Lower leg skin (tissue), 4 donors: Measurements from ENCODE around the gene MCOLN1. TPM values are rescaled to one million over a fixed set of nuclear protein-coding genes. Genes with fewer than 3 reads are reported as not detected.

Experiments
- DNase-seq, 2 donors: peaks; one replicate each; pipeline ENCODE4 v3.0.0-alpha.2; 2019; ENCODE audit warnings: low spot score in 2 of 2
- H3K4me3 ChIP-seq: fragments of 200-600 bp; sonication (generic); 2 replicates; pipeline ENCODE4 v1.5.1; 2017; ENCODE audit warnings: mild to moderate bottlenecking, low read depth; ENCODE audit not compliant: poor library complexity, severe bottlenecking
- POLR2A ChIP-seq, 2 donors: fragments of 450-650 bp; IDR thresholded peaks; one replicate each; pipeline ENCODE4 v1.6.1; 2016 to 2017; ENCODE audit warnings: antibody characterized with exemption in 2 of 2, mild to moderate bottlenecking in 1 of 2, moderate library complexity in 1 of 2
- WGBS, 2 donors: methylation state at CpG; one replicate each; pipeline ENCODE4 v1.1.5; 2018; 5-methylcytosine and 5-hydroxymethylcytosine counted together
- intact Hi-C: fragments of 100-400 bp; cut with DNase I; formaldehyde crosslinking; loops from one replicate; pipeline ENCODE4 v1.15.0; 2023; ENCODE audit warnings: low total_unique reads
- total RNA-seq, 4 donors: library from RNA; depleted of rRNA; stranded (reverse); fragments of >200 nt; gene quantifications; one replicate each; pipeline ENCODE4 v1.1.0, GENCODE V29; 2016
- TF ChIP-seq, protein P1 (sequence below), 3 donors: fragments of 450-650 bp; IDR thresholded peaks; one replicate each; pipeline ENCODE4 v1.5.1; 2016; ENCODE audit warnings: antibody characterized with exemption in 3 of 3, mild to moderate bottlenecking in 3 of 3, moderate library complexity in 2 of 3

MCOLN1 gene
- total RNA-seq, 4 donors from 2014 or later, result 15.2 to 37.7 (median 28.6) TPM

DNA sequence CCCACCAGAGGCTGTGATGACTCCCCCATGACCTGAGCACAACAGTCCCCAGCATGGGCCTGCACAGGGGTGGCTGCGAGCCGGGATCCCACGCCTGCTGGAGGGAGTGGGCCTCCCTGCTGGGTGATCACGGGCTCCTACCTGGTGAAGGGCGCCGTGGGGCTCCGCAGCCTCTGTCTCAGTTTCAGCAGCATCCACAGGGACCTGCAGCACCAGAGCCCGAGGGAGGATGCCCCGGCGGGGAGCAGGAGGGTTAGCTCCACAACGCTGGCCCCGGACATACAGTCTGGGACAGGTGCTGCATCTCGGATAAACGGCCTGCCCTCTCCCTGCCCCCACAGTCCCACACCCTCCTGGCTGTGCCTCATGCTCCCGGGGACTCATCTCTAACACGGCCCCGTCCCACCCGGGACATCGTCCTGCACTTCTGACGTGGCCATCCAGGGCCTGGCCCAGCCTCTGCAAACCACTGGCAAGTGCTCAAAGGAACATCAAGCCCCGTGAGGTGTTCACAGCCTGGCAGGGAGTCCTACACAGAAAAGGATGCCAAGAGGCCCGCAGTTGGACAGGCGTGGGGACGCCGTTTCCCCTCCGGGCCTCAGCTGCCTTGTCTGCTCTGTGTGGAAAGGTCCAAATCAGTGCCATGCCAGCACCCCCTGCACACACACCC lies 44.1 kb upstream of the MCOLN1 start:
- intact Hi-C loops, result no loop called here
- WGBS, 2 donors, result 57 to 82% methylated on average over 12 to 26 of the region's 26 CpGs
- H3K4me3 ChIP-seq, result no peak overlapping the region
- DNase-seq, result no peak
- no peak for TF ChIP-seq POLR2A (IDR thresholded peaks at IDR 0.05)
- TF ChIP-seq, protein P1, sequence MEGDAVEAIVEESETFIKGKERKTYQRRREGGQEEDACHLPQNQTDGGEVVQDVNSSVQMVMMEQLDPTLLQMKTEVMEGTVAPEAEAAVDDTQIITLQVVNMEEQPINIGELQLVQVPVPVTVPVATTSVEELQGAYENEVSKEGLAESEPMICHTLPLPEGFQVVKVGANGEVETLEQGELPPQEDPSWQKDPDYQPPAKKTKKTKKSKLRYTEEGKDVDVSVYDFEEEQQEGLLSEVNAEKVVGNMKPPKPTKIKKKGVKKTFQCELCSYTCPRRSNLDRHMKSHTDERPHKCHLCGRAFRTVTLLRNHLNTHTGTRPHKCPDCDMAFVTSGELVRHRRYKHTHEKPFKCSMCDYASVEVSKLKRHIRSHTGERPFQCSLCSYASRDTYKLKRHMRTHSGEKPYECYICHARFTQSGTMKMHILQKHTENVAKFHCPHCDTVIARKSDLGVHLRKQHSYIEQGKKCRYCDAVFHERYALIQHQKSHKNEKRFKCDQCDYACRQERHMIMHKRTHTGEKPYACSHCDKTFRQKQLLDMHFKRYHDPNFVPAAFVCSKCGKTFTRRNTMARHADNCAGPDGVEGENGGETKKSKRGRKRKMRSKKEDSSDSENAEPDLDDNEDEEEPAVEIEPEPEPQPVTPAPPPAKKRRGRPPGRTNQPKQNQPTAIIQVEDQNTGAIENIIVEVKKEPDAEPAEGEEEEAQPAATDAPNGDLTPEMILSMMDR (IDR thresholded peaks at IDR 0.05), result no peak

DNA sequence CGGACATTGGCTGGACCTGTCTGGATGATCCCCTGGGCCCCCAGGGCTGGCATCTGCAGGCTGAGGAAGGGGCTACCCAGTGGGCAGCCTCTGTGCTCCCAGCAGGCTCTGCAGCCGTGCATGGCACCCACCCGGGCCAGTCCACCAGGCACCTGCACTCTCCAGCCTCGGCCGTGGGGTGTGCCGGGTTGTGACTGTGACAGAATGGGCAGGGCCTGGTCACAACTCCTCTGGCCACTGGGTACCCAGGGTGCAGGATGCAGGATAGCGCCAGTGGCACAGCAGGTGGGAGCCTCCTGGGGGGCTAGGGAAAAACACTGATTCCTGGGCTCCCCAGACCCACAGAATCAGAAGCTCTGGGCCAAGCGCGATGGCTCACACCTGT lies 43.6 kb upstream of the MCOLN1 start:
- no peak for TF ChIP-seq POLR2A (IDR thresholded peaks at IDR 0.05)
- TF ChIP-seq, protein P1 (IDR thresholded peaks at IDR 0.05), result no peak
- no peak overlapping the region for H3K4me3 ChIP-seq
- no peak for DNase-seq
- intact Hi-C loops, result no loop called here
- 85 to 95% methylated on average over 4 to 5 of the region's 9 CpGs for WGBS, 2 donors

DNA sequence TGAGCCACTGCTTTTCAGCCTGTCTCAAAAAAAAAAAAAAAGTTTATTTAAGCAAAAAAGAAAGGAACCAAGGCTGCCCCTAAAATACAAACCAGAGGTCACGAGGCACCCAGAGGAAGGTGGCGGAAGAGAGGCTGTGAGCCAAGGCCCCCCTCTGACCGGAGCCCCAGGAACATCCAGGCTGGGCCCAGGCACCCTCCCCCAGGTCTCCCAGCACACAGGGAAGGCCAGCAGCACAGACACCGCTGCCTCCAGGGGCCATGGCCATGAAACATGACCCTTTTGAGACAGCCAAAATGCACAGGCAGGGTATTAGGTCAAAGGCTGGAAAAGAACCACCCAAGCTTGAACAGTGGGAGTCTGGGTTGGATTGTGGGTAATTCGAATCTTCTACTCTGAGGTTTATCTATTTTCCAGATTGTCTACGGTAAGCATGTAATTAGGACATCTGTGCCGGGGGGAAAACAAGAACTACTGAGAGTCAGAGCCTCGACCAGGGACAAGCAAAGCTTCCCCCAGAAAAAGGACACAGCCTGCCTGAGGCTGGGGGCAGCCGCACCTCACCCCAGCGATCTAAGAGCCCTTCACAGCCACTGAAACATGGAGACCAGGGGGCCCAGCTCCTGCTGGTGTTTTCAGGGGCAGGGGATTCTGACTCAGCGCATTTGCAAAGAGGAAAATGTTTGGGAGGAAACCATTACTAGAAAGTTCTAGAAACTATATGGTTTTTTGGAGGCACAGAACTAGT lies 42.0 kb upstream of the MCOLN1 start:
- no peak for DNase-seq
- TF ChIP-seq POLR2A (IDR thresholded peaks at IDR 0.05), result no peak
- TF ChIP-seq, protein P1 (IDR thresholded peaks at IDR 0.05), result no peak
- intact Hi-C loops, result no loop called here
- no peak overlapping the region for H3K4me3 ChIP-seq
- 68 to 82% methylated on average over 11 of the region's 11 CpGs for WGBS, 2 donors

DNA sequence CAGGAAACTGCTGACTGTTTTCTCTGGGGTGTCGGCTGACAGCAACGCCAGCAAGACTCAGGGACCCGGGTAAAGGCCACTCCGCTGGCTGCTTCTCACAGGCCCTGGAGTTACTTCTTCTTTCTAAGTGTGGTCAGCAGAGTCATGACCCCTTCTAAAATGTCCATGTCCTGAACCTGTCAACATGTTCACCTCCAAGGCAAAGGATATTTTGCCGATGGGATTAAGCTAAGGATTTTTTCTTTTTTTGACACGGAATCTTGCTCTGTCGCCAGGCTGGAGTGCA lies 41.5 kb upstream of the MCOLN1 start:
- no peak overlapping the region for H3K4me3 ChIP-seq
- 85 to 89% methylated on average over 7 of the region's 7 CpGs for WGBS, 2 donors
- TF ChIP-seq, protein P1 (IDR thresholded peaks at IDR 0.05), result no peak
- no peak for TF ChIP-seq POLR2A (IDR thresholded peaks at IDR 0.05)
- DNase-seq, result no peak
- intact Hi-C loops, result no loop called here

DNA sequence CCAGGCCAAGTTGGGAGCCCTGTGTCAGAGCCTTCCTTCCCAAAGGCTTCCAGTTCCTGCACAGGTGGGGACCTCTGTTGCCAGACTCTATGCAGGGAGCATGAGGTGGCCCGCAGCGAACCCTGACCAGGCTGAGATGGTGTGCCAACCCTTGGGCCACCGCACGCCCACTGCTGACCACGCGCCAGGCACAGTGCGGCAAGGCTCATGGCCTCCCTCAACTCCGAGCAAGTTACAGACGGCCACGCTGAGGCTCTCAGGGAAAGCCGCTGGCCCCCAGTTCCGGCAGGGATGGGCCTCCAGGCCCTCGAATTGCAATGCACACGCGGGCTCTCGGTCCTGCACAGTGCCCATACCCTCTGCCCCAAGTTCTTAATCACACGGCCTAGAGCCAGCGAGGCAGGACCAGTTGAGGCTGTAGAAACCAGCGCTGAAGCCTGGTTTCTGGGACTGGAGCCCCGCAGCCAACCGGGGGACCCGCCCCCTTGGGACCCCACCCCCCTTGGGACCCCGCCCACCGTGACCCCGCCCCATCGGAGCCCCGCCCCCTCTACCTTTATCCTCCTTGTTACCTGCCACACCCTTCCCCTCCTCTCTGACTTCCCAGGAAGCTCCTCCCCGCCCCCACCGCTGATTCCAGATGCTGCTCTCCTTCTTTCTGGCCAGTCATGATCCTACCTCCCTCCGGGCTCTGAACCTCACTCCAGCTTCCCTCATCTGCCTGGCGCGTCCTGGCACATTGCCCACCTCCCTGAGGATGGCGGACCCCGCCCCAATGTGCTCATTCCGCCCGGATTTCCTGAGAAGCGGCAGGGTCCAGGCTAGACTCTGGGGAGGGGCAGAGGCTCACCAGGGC lies 39.6 kb upstream of the MCOLN1 start:
- 35 to 36% methylated on average over 31 to 37 of the region's 37 CpGs for WGBS, 2 donors
- intact Hi-C loops, result no loop called here
- H3K4me3 ChIP-seq, result no peak overlapping the region
- TF ChIP-seq, protein P1 (IDR thresholded peaks at IDR 0.05), result no peak
- no peak for TF ChIP-seq POLR2A (IDR thresholded peaks at IDR 0.05)
- peak in 1 of 2 donors; percentile 90 for DNase-seq
